HepG2 (cell line): ENCODE results near the gene SDCCAG8. TPM values are rescaled to one million over a fixed set of nuclear protein-coding genes. Genes with fewer than 3 reads are reported as not detected.

Experiments used
- ATAC-seq: fragments of 200-7000 bp; cut with Tn5 transposase; 3 replicates; pipeline ENCODE4 v1.9.1; 2020; ENCODE audit warnings: mild to moderate bottlenecking, moderate library complexity
- BruUV-seq: library from RNA; stranded (reverse); fragments of 400-500 nt; replicated peaks from 2 replicates; lab custom pipeline; 2021; lab: Mats Ljungman, UMichigan
- CTCF ChIA-PET: fragments of 300-600 bp; formaldehyde crosslinking; extraction: SDS; loops from one replicate; lab custom pipeline; 2021; ENCODE audit warnings: low total read pairs, inconsistent platforms, low intra/inter-chr PET ratio; lab: Yijun Ruan, JAX
- POLR2A ChIA-PET: fragments of 350-600 bp; sonication (Branson Sonifier 250); formaldehyde crosslinking; loops from one replicate; lab custom pipeline; 2020; ENCODE audit warnings: antibody characterized with exemption, inconsistent platforms; lab: Yijun Ruan, JAX
- DNase-seq: peaks from one replicate; pipeline ENCODE4 v3.0.0-alpha.2; 2015; ENCODE audit warnings: low spot score
- FAIRE-seq: peaks from 3 replicates; lab custom pipeline; 2011; peaks lifted over from hg19 to GRCh38; lab: Jason Lieb, UNC
- H2AFZ ChIP-seq: one replicate; pipeline ENCODE4 v1.6.1; 2011; ENCODE audit warnings: low read length, inconsistent platforms
- H3K27ac ChIP-seq: fragments of 300-600 bp; 3 replicates; pipeline ENCODE4 v1.8.0; 2011; ENCODE audit warnings: mixed run types, mild to moderate bottlenecking, mixed read lengths, low read length, inconsistent platforms; ENCODE audit not compliant: insufficient read depth; ENCODE audit errors: extremely low read length
- H3K27me3 ChIP-seq, 2 experiments: fragments of 200-600 bp in 1 of 2; 2 replicates in 1 of 2; 3 replicates in 1 of 2; pipeline versions ENCODE4 v1.6.0 to v1.8.0; 2011; ENCODE audit warnings: low read length in 2 of 2, mild to moderate bottlenecking in 2 of 2, moderate library complexity in 2 of 2, inconsistent platforms in 1 of 2; ENCODE audit not compliant: insufficient read depth in 2 of 2, control insufficient read depth in 1 of 2
- H3K36me3 ChIP-seq, 2 experiments: fragments of 200-600 bp in 1 of 2; replicated peaks in 1 of 2; 2 replicates in 1 of 2; 3 replicates in 1 of 2; pipeline versions ENCODE4 v1.5.1 to v1.8.0; 2011; ENCODE audit warnings: low read length in 2 of 2, inconsistent platforms in 1 of 2; ENCODE audit not compliant: insufficient read depth in 2 of 2, control insufficient read depth in 1 of 2
- H3K4me1 ChIP-seq: 2 replicates; pipeline ENCODE4 v1.5.1; 2012; ENCODE audit warnings: low read length, inconsistent platforms; ENCODE audit not compliant: insufficient read depth
- H3K4me2 ChIP-seq: 2 replicates; pipeline ENCODE4 v1.6.0; 2011; ENCODE audit warnings: low read depth, low read length, inconsistent platforms
- H3K4me3 ChIP-seq, 3 experiments: fragments of 200-600 bp in 1 of 3; sonication (generic), shearing (Covaris generic) in 1 of 3; replicated peaks in 1 of 3; 2 replicates each; pipeline ENCODE4 v1.5.1; 2011 to 2016; ENCODE audit warnings: low read length in 3 of 3, inconsistent platforms in 2 of 3, low read depth in 2 of 3, mild to moderate bottlenecking in 2 of 3, control low read depth in 1 of 3, mixed read lengths in 1 of 3; ENCODE audit not compliant: insufficient read depth in 1 of 3
- H3K79me2 ChIP-seq: one replicate; pipeline ENCODE4 v1.6.1; 2011; ENCODE audit warnings: low read length, inconsistent platforms; ENCODE audit not compliant: insufficient read depth
- H3K9ac ChIP-seq: 2 replicates; pipeline ENCODE4 v1.6.0; 2011; ENCODE audit warnings: mild to moderate bottlenecking, low read depth, low read length, inconsistent platforms; ENCODE audit not compliant: insufficient read depth
- H3K9me3 ChIP-seq: 2 replicates; pipeline ENCODE4 v1.5.1; 2012; ENCODE audit warnings: mild to moderate bottlenecking, low read length
- H4K20me1 ChIP-seq: 2 replicates; pipeline ENCODE4 v1.6.0; 2011; ENCODE audit warnings: inconsistent platforms, mild to moderate bottlenecking, low read length, moderate library complexity; ENCODE audit not compliant: insufficient read depth
- GTF3A ChIP-seq: sonication (generic); formaldehyde crosslinking; conservative IDR thresholded peaks from 2 replicates; pipeline ENCODE4 v1.4.0; 2020; ENCODE audit warnings: mild to moderate bottlenecking, missing genetic modification reagents
- HHEX ChIP-seq: IDR thresholded peaks from 2 replicates; pipeline ENCODE4 v1.6.1; 2016; ENCODE audit warnings: control low read depth
- MAFK ChIP-seq, 2 experiments: IDR thresholded peaks in 1 of 2; conservative IDR thresholded peaks in 1 of 2; 2 replicates each; pipeline ENCODE4 v1.6.1; 2011; ENCODE audit warnings: improper control_type of control experiment in 2 of 2, low read length in 2 of 2
- MED13 ChIP-seq: sonication (generic); formaldehyde crosslinking; IDR thresholded peaks from 2 replicates; pipeline ENCODE4 v1.5.0; 2020; ENCODE audit warnings: missing genetic modification reagents
- NFIB ChIP-seq: sonication (generic); formaldehyde crosslinking; IDR thresholded peaks from 2 replicates; pipeline ENCODE4 v1.9.0; 2021; ENCODE audit warnings: missing genetic modification reagents, mild to moderate bottlenecking, borderline replicate concordance
- NR2F1 ChIP-seq, 2 experiments: fragments of 450-650 bp in 1 of 2; formaldehyde crosslinking in 1 of 2; IDR thresholded peaks; 2 replicates each; pipeline versions ENCODE4 v1.5.0 to v1.6.1; 2016 to 2020; ENCODE audit warnings: mild to moderate bottlenecking in 1 of 2, missing compliant biosample characterization in 1 of 2, missing genetic modification reagents in 1 of 2, moderate library complexity in 1 of 2
- RFX5 ChIP-seq: IDR thresholded peaks from 2 replicates; pipeline ENCODE4 v1.6.1; 2011; ENCODE audit warnings: low read depth, low read length, improper control_type of control experiment
- SOX5 ChIP-seq: IDR thresholded peaks from 2 replicates; pipeline ENCODE4 v1.6.1; 2016; ENCODE audit warnings: borderline replicate concordance
- ZBTB8A ChIP-seq: sonication (generic); formaldehyde crosslinking; IDR thresholded peaks from 2 replicates; pipeline ENCODE4 v1.4.0; 2020; ENCODE audit warnings: mild to moderate bottlenecking, low read depth, missing genetic modification reagents, borderline replicate concordance
- ZFP37 ChIP-seq: sonication (generic); formaldehyde crosslinking; IDR thresholded peaks from 2 replicates; pipeline ENCODE4 v1.4.0; 2020; ENCODE audit warnings: missing genetic modification reagents, borderline replicate concordance
- WGBS: methylation state at CpG from one replicate; pipeline ENCODE4 v1.1.6; 2017; ENCODE audit warnings: low lambda C conversion rate; 5-methylcytosine and 5-hydroxymethylcytosine counted together
- in situ Hi-C: cut with HindIII; loops from 2 replicates; pipeline ENCODE4 v1.10.0; 2017; ENCODE audit warnings: low pct_unique_long_range_greater_than_20kb; ENCODE audit not compliant: extremely low pct_ligation_motif_present
- intact Hi-C: fragments of 100-400 bp; cut with micrococcal nuclease; formaldehyde crosslinking; loops from one replicate; pipeline ENCODE4 v1.10.0; 2022; ENCODE audit not compliant: unreplicated experiment
- polyA plus RNA-seq, 8 experiments: library from polyadenylated mRNA; depleted of rRNA in 3 of 8; stranded (reverse) in 7 of 8; unstranded in 1 of 8; fragments of >200 nt; fragmentation: Illumina TruSeq in 4 of 8; extraction: Trizol in 4 of 8; gene quantifications; 2 replicates each; pipeline versions ENCODE4 v1.2.1 to v1.2.3, GENCODE V29; 2011 to 2016; ENCODE audit warnings: low read depth in 4 of 8, missing spikeins in 1 of 8, mixed read lengths in 1 of 8; ENCODE audit not compliant: insufficient read depth in 1 of 8
- total RNA-seq, 5 experiments: library from RNA; depleted of rRNA; stranded (reverse); fragments of >200 nt; fragmentation: Illumina TruSeq; extraction: Trizol; gene quantifications; 2 replicates each; pipeline ENCODE4 v1.2.3, GENCODE V29; 2016; ENCODE audit warnings: low read depth in 1 of 5
- TF ChIP-seq, protein P1 (sequence below): sonication (generic); formaldehyde crosslinking; IDR thresholded peaks from 2 replicates; pipeline ENCODE4 v1.8.1; 2023; ENCODE audit warnings: mild to moderate bottlenecking, moderate library complexity, missing genetic modification reagents

The SDCCAG8 gene
- total and polyA plus RNA-seq, 2 of the 13 experiments (the other 11 are each of a cell fraction or from before 2014, with no cell fraction given), result 9.5 to 13.4 TPM

DNA sequence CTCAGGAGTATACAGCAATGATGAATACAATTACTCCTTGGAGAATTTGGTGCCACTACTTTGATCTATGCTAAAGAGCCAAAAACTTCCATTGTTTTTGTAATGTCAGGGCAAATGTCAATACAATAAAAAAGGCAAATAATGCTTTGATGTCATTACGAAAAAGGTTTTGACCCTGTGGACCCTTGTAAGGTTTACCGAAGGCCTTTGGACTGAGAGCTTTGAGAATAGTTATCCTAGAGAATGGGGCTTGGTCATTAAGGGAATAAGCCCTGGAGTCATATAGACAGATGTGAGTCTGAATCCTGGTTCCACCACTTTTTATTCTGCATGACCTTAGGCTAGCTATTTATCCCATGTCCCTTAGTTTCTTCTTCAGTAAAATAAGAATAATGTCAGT lies 28.2 kb upstream of the SDCCAG8 start (continued):
- TF ChIP-seq, protein P1, sequence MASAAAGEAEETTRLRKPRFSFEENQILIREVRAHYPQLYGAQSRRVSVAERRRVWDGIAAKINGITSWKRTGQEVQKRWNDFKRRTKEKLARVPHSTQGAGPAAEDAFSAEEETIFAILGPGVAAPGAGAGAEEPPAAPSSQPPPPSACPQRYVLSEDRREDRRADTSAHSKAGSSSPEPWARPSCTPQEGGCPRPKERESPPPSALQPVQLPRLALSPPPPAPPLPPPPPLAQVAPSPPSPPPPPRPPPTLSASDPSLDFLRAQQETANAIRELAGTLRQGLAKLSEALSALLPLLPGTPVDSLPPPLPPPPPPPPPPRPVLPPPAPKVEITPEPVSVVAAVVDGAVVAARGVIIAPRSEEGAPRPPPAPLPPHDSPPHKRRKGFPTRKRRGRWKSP, result no peak
- no peak for TF ChIP-seq HHEX (CRISPR knock-in tag)
- TF ChIP-seq ZBTB8A (CRISPR knock-in tag), result no peak
- TF ChIP-seq MED13 (CRISPR knock-in tag), result no peak
- peak in 1 of 2 experiments; percentile 70; a peak in 2 of 4 replicates for TF ChIP-seq NR2F1 (CRISPR knock-in tag; IDR thresholded peaks at IDR 0.05)
- no peak for TF ChIP-seq ZFP37 (CRISPR knock-in tag)
- TF ChIP-seq SOX5 (CRISPR knock-in tag), result peak; percentile 80; the same call in 1 of the 2 replicates
- TF ChIP-seq GTF3A, result no peak
- TF ChIP-seq NFIB, result no peak

DNA sequence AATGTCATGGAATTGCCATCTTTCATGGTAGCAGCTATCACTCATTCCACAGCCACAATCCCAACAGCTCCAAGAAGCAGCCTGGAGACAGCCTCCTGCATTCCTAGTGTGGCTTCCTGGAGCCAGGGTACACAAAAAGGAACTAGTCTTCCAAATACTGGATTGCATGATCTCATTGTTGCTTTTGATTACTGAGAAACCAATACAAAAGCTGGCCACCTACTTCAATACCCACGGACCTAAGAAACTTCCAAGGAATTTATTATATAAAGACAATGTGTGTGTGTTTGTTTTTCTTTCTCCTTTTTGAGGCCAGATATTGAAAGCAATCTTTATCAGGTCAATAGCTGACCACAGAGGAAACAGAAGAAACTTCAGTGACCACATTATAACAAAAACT lies 26.3 kb upstream of the SDCCAG8 start:
- ChIA-PET CTCF (no interaction called here), POLR2A (no interaction called here)
- Histone ChIP-seq H3K27ac (no peak overlapping the region), H3K36me3 (peaks cover 0 to 6% of the 10 kb centered on the region in 2 experiments; a peak in 2 of 5 replicates), H2AFZ (no peak overlapping the region), H3K4me3 (no peak overlapping the region), H3K4me2 (no peak overlapping the region), H4K20me1 (peaks cover 9% of the 10 kb centered on the region; the same call in 1 of the 2 replicates), H3K4me1 (peaks cover 26% of the 10 kb centered on the region), H3K79me2 (peaks cover 54% of the 10 kb centered on the region), H3K27me3 (no peaks in the 10 kb centered on the region), H3K9ac (no peak overlapping the region), H3K9me3 (peaks cover 30% of the 10 kb centered on the region)
- TF ChIP-seq MAFK (conservative IDR thresholded peaks at IDR 0.05 in 1 of 2, IDR thresholded peaks at IDR 0.05 in 1 of 2; ENCODE audit: low read length in 2 of 2) (peak in 1 of 2 experiments; percentile 3; a peak in 1 of 4 replicates), RFX5 (no peak)
- BruUV-seq, result no TSS peak
- intact Hi-C loops, result no loop called here
- in situ Hi-C loops, result no loop called here
- FAIRE-seq (no peak), ATAC-seq (no peak), DNase-seq (no peak)
- WGBS, result 94% methylated on average over 1 of the region's 1 CpG
